Lower lobe of right lung (tissue), 2 donors: Measurements from ENCODE around the gene TDRD7. TPM values are rescaled to one million over a fixed set of nuclear protein-coding genes. Genes with fewer than 3 reads are reported as not detected.
A peak's percentile ranks its signal among the peaks of the same experiment; 100 is the strongest.

ENCODE experiments used
- ATAC-seq, 2 donors: fragments of 200-7000 bp; cut with Tn5 transposase; one replicate each; pipeline ENCODE4 v1.9.1; 2020 to 2022; ENCODE audit warnings: mild to moderate bottlenecking in 2 of 2, moderate library complexity in 2 of 2
- DNase-seq: peaks from one replicate; pipeline ENCODE4 v3.0.0-alpha.2; 2020
- H3K27ac ChIP-seq: fragments of 200-600 bp; one replicate; pipeline ENCODE4 v1.8.0; 2022
- H3K27me3 ChIP-seq: fragments of 200-600 bp; one replicate; pipeline ENCODE4 v1.8.0; 2022; ENCODE audit warnings: low read depth
- H3K36me3 ChIP-seq: fragments of 200-600 bp; one replicate; pipeline ENCODE4 v1.8.0; 2022; ENCODE audit warnings: mild to moderate bottlenecking
- H3K4me1 ChIP-seq: fragments of 200-600 bp; one replicate; pipeline ENCODE4 v1.8.0; 2022
- H3K4me3 ChIP-seq: fragments of 200-600 bp; one replicate; pipeline ENCODE4 v1.8.0; 2022; ENCODE audit warnings: mild to moderate bottlenecking
- H3K9me3 ChIP-seq: fragments of 200-600 bp; one replicate; pipeline ENCODE4 v1.8.0; 2022
- intact Hi-C: fragments of 100-400 bp; cut with DNase I; formaldehyde crosslinking; loops from one replicate; pipeline ENCODE4 v1.11.0; 2022
- long read RNA-seq: library from polyadenylated mRNA; unstranded; transcript quantifications from one replicate; pipeline ENCODE4 v2.0.0, GENCODE V29; 2021
- total RNA-seq: library from RNA; stranded (reverse); fragmentation: NEBNext Ultra II Directional; extraction: Animal tissue kit (Norgen Biotek cat#: 25700); gene quantifications from one replicate; pipeline ENCODE4 v1.2.1, GENCODE V29; 2021
- TF ChIP-seq, protein P1 (sequence below): fragments of 200-600 bp; IDR thresholded peaks from one replicate; pipeline ENCODE4 v1.8.0; 2022; ENCODE audit warnings: antibody characterized with exemption, mild to moderate bottlenecking
- donor health status: DM: no; HTN: yes; CAD: no; lungs with severe emphysema.

Gene TDRD7, protein sequence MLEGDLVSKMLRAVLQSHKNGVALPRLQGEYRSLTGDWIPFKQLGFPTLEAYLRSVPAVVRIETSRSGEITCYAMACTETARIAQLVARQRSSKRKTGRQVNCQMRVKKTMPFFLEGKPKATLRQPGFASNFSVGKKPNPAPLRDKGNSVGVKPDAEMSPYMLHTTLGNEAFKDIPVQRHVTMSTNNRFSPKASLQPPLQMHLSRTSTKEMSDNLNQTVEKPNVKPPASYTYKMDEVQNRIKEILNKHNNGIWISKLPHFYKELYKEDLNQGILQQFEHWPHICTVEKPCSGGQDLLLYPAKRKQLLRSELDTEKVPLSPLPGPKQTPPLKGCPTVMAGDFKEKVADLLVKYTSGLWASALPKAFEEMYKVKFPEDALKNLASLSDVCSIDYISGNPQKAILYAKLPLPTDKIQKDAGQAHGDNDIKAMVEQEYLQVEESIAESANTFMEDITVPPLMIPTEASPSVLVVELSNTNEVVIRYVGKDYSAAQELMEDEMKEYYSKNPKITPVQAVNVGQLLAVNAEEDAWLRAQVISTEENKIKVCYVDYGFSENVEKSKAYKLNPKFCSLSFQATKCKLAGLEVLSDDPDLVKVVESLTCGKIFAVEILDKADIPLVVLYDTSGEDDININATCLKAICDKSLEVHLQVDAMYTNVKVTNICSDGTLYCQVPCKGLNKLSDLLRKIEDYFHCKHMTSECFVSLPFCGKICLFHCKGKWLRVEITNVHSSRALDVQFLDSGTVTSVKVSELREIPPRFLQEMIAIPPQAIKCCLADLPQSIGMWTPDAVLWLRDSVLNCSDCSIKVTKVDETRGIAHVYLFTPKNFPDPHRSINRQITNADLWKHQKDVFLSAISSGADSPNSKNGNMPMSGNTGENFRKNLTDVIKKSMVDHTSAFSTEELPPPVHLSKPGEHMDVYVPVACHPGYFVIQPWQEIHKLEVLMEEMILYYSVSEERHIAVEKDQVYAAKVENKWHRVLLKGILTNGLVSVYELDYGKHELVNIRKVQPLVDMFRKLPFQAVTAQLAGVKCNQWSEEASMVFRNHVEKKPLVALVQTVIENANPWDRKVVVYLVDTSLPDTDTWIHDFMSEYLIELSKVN
- 22.2 TPM for total RNA-seq
- long read RNA-seq, transcript TDRD7-201 (17 exons, 3,834 nt): major isoform, 45 of 62 reads
- long read RNA-seq, partial matches to known transcripts: 9 of 62 reads
- long read RNA-seq, other reads (novel, unspliced or antisense): 8 of 62 reads

GRCh38 chr9:97411789-97412625 is at the start of gene TDRD7:
Gene TDRD7 (plus strand): TSS chr9:97412096. CDS start chr9:97428466, 16,370 bp downstream.
- intact Hi-C loops: no loop called here
- TF ChIP-seq, protein P1, sequence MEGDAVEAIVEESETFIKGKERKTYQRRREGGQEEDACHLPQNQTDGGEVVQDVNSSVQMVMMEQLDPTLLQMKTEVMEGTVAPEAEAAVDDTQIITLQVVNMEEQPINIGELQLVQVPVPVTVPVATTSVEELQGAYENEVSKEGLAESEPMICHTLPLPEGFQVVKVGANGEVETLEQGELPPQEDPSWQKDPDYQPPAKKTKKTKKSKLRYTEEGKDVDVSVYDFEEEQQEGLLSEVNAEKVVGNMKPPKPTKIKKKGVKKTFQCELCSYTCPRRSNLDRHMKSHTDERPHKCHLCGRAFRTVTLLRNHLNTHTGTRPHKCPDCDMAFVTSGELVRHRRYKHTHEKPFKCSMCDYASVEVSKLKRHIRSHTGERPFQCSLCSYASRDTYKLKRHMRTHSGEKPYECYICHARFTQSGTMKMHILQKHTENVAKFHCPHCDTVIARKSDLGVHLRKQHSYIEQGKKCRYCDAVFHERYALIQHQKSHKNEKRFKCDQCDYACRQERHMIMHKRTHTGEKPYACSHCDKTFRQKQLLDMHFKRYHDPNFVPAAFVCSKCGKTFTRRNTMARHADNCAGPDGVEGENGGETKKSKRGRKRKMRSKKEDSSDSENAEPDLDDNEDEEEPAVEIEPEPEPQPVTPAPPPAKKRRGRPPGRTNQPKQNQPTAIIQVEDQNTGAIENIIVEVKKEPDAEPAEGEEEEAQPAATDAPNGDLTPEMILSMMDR: peak; percentile 97
- Histone ChIP-seq H3K36me3 (no peaks in the 10 kb centered on the region), H3K27me3 (no peaks in the 10 kb centered on the region), H3K27ac (peak within 1 kb of the TSS; percentile 93), H3K9me3 (no peaks in the 10 kb centered on the region), H3K4me1 (peaks cover 30% of the 10 kb centered on the region), H3K4me3 (peak within 1 kb of the TSS; percentile 98)
- ATAC-seq: peak; percentile 98
- DNase-seq: peak; percentile 92

GRCh38 chr9:97362777-97363545 is 48.9 kb upstream of the TDRD7 start:
- Histone ChIP-seq H3K4me1 (no peaks in the 10 kb centered on the region), H3K36me3 (peaks cover 8% of the 10 kb centered on the region), H3K4me3 (no peak overlapping the region), H3K27me3 (no peaks in the 10 kb centered on the region), H3K9me3 (no peaks in the 10 kb centered on the region), H3K27ac (no peak overlapping the region)
- TF ChIP-seq, protein P1: no peak
- intact Hi-C loops: no loop called here
- DNase-seq (no peak), ATAC-seq (no peak)

DNA sequence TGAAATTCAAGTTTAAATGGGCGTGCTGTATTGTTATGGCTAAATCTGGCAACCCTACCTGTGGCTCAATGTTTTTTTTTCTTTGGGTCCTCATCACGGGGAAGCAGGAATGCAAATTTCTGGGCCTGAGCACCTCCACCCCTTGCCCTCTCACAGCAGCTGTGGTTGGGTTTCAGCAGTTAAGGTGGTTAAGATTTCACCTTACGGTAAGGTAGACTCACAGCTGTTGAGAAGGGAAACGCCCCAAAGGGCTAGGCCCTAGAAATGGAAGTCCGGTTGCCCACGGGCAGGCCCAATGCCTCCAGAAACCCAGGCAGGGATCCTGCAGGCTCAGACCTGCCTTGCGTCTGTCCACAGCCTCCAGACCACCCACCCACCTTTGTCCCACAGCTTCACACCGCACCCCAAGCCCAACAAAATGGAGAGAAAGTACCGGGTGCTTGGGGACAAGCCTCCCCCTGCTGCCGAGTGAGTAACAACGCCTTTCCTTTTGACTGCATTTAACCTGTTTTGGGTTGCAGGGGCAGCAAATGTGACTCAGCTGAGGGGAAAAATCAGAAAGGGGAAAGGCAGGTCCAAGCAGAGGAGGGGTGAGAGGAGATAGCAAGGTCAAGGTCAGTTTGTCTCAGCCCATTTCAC is 48.1 kb upstream of the TDRD7 start:
- H3K27ac ChIP-seq: no peak overlapping the region
- TF ChIP-seq, protein P1: no peak
- H3K4me3 ChIP-seq: no peak overlapping the region
- peaks cover 5% of the 10 kb centered on the region for H3K36me3 ChIP-seq
- ATAC-seq (no peak), DNase-seq (no peak)
- no peaks in the 10 kb centered on the region for H3K27me3 ChIP-seq
- intact Hi-C loops: no loop called here
- no peaks in the 10 kb centered on the region for H3K4me1 ChIP-seq
- H3K9me3 ChIP-seq: no peaks in the 10 kb centered on the region

DNA sequence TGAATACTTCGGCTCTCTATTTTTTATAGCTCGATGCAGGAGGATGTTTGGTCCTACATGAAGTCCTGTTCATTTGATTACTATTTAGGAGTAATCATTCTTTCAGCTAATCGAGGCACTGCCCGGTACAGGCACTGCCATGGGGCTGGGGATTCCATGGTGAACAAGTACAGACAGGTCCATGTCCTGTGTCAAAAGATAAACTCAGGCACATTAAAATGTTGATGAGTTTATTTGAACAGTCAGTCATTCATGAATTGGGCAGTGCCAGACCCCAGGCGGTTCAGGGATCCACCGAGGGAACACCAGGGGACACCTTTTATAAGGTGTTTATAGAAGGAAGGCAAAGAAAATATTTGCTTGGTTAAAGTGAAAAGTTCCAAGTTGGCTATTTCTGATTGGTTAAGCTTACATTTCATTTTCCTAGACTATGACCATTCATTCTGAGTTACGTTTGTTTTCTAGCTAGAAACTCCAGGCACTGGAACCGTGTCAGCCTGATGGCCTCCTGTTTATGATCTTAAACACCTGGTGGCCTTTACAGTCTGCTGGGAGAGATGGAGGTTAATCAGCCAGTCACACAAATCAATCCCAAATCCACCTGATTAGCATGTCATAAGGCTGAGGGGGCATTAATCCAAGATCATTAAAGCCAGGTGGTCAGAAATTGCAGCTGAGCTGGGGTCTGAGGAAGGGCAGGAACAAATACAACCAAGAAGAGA is 47.0 kb upstream of the TDRD7 start:
- Histone ChIP-seq H3K4me1 (no peaks in the 10 kb centered on the region), H3K27ac (no peak overlapping the region), H3K27me3 (no peaks in the 10 kb centered on the region), H3K36me3 (no peaks in the 10 kb centered on the region), H3K9me3 (no peaks in the 10 kb centered on the region), H3K4me3 (no peak overlapping the region)
- intact Hi-C loops: no loop called here
- ATAC-seq: no peak
- no peak for DNase-seq
- TF ChIP-seq, protein P1: no peak
